ENCODE data around the gene ORC5. TPM values are rescaled to one million over a fixed set of nuclear protein-coding genes. Genes with fewer than 3 reads are reported as not detected.
A peak's percentile ranks its signal among the peaks of the same experiment; 100 is the strongest.

The ORC5 gene
- total RNA-seq: 12.0 to 14.3 TPM (median 14.2 TPM) in 3 replicates
- long read RNA-seq, transcript ORC5-201 (14 exons, 1,958 nt): major isoform, 22 of 24 reads
- long read RNA-seq, partial matches to known transcripts: 0 of 24 reads
- long read RNA-seq, other reads (novel, unspliced or antisense): 2 of 24 reads

- peaks cover 31% of the 10 kb centered on the region for H3K4me1 Mint-ChIP-seq (ENCODE audit: low read depth)
- peaks cover 6% of the 10 kb centered on the region for H3K36me3 Mint-ChIP-seq (ENCODE audit: low read depth)
- H3K27me3 Mint-ChIP-seq (ENCODE audit: low read depth): peaks cover 9% of the 10 kb centered on the region
- no peak for TF ChIP-seq CTCF (IDR thresholded peaks at IDR 0.05)
- H3K4me3 Mint-ChIP-seq (ENCODE audit: unreplicated experiment): peak within 1 kb of the TSS; percentile 93
- peak within 1 kb of the TSS; percentile 99 for H3K27ac Mint-ChIP-seq (ENCODE audit: unreplicated experiment)
- DNase-seq (ENCODE audit: low spot score): peak; percentile 90
- peaks cover 20% of the 10 kb centered on the region for H3K9me3 Mint-ChIP-seq (ENCODE audit: low read depth)
Observed at GRCh38 chr7:104207731-104208420, at the start of gene ORC5. Gene ORC5 (minus strand): TSS chr7:104208013. CDS start chr7:104207904, 109 bp downstream.

GRCh38 chr7:104255616-104256015 is 47.8 kb upstream of the ORC5 start:
- no peaks in the 10 kb centered on the region for H3K4me1 Mint-ChIP-seq (ENCODE audit: low read depth)
- H3K4me3 Mint-ChIP-seq (ENCODE audit: unreplicated experiment): no peak overlapping the region
- H3K27me3 Mint-ChIP-seq (ENCODE audit: low read depth): peaks cover 16% of the 10 kb centered on the region
- H3K9me3 Mint-ChIP-seq (ENCODE audit: low read depth): no peaks in the 10 kb centered on the region
- no peak for DNase-seq (ENCODE audit: low spot score)
- no peaks in the 10 kb centered on the region for H3K36me3 Mint-ChIP-seq (ENCODE audit: low read depth)
- H3K27ac Mint-ChIP-seq (ENCODE audit: unreplicated experiment): no peak overlapping the region
- TF ChIP-seq CTCF (IDR thresholded peaks at IDR 0.05): no peak

GRCh38 chr7:104255194-104255593 is 47.4 kb upstream of the ORC5 start:
- no peak for DNase-seq (ENCODE audit: low spot score)
- Mint-ChIP-seq H3K4me1 (ENCODE audit: low read depth) (no peaks in the 10 kb centered on the region), H3K27me3 (ENCODE audit: low read depth) (peaks cover 14% of the 10 kb centered on the region), H3K9me3 (ENCODE audit: low read depth) (no peaks in the 10 kb centered on the region), H3K36me3 (ENCODE audit: low read depth) (no peaks in the 10 kb centered on the region), H3K4me3 (ENCODE audit: unreplicated experiment) (no peak overlapping the region), H3K27ac (ENCODE audit: unreplicated experiment) (no peak overlapping the region)
- TF ChIP-seq CTCF (IDR thresholded peaks at IDR 0.05): no peak

GRCh38 chr7:104254696-104255095 is 46.9 kb upstream of the ORC5 start:
- H3K36me3 Mint-ChIP-seq (ENCODE audit: low read depth): no peaks in the 10 kb centered on the region
- H3K27me3 Mint-ChIP-seq (ENCODE audit: low read depth): peaks cover 9% of the 10 kb centered on the region
- no peak overlapping the region for H3K4me3 Mint-ChIP-seq (ENCODE audit: unreplicated experiment)
- no peak for TF ChIP-seq CTCF (IDR thresholded peaks at IDR 0.05)
- H3K27ac Mint-ChIP-seq (ENCODE audit: unreplicated experiment): no peak overlapping the region
- no peak for DNase-seq (ENCODE audit: low spot score)
- no peaks in the 10 kb centered on the region for H3K4me1 Mint-ChIP-seq (ENCODE audit: low read depth)
- no peaks in the 10 kb centered on the region for H3K9me3 Mint-ChIP-seq (ENCODE audit: low read depth)

GRCh38 chr7:104252409-104253134 is 44.8 kb upstream of the ORC5 start:
- DNase-seq (ENCODE audit: low spot score): no peak
- Mint-ChIP-seq H3K27me3 (ENCODE audit: low read depth) (peaks cover 13% of the 10 kb centered on the region), H3K27ac (ENCODE audit: unreplicated experiment) (no peak overlapping the region), H3K9me3 (ENCODE audit: low read depth) (peaks cover 5% of the 10 kb centered on the region), H3K4me3 (ENCODE audit: unreplicated experiment) (no peak overlapping the region), H3K4me1 (ENCODE audit: low read depth) (no peaks in the 10 kb centered on the region), H3K36me3 (ENCODE audit: low read depth) (no peaks in the 10 kb centered on the region)
- TF ChIP-seq CTCF (IDR thresholded peaks at IDR 0.05): peak; percentile 51
